GM23338 (cell line): ENCODE results near the gene LCLAT1.

ENCODE experiments used
- CREB1 ChIP-seq: fragments of 250-450 bp; sonication (Bioruptor Pico); IDR thresholded peaks from 2 replicates; pipeline ENCODE4 v1.5.0; 2020; ENCODE audit warnings: low read depth, mild to moderate bottlenecking, moderate library complexity
- EZH2 ChIP-seq: fragments of 200-600 bp; sonication (generic); IDR thresholded peaks from one replicate; pipeline ENCODE4 v1.8.0; 2017; ENCODE audit warnings: antibody characterized with exemption, mild to moderate bottlenecking, low read depth; ENCODE audit not compliant: unreplicated experiment
- EZH2phosphoT487 ChIP-seq: fragments of 200-600 bp; sonication (generic); IDR thresholded peaks from one replicate; pipeline ENCODE4 v1.8.1; 2018; ENCODE audit warnings: antibody characterized with exemption; ENCODE audit not compliant: unreplicated experiment
- JUNB ChIP-seq: IDR thresholded peaks from one replicate; pipeline ENCODE4 v1.6.1; 2016; ENCODE audit warnings: antibody characterized with exemption; ENCODE audit not compliant: unreplicated experiment
- POLR2AphosphoS5 ChIP-seq: IDR thresholded peaks from 2 replicates; pipeline ENCODE4 v1.6.1; 2016; ENCODE audit warnings: antibody characterized with exemption, low read depth
- STAT1 ChIP-seq: IDR thresholded peaks from one replicate; pipeline ENCODE4 v1.6.1; 2016; ENCODE audit warnings: antibody characterized with exemption; ENCODE audit not compliant: unreplicated experiment
- ZNF114 ChIP-seq: fragments of 250-450 bp; sonication (Bioruptor Pico); IDR thresholded peaks from 2 replicates; pipeline ENCODE4 v1.5.0; 2020; ENCODE audit warnings: mild to moderate bottlenecking, moderate library complexity
- ZNF331 ChIP-seq: fragments of 250-450 bp; sonication (Bioruptor Pico); IDR thresholded peaks from 2 replicates; pipeline ENCODE4 v1.5.0; 2020; ENCODE audit warnings: low read depth, mild to moderate bottlenecking, moderate library complexity
- TF ChIP-seq, protein P1 (sequence below), 2 experiments: fragments of 200-600 bp in 1 of 2; sonication (generic) in 1 of 2; conservative IDR thresholded peaks; 2 replicates each; pipeline versions ENCODE4 v1.5.1 to v1.6.1; 2016 to 2017; ENCODE audit warnings: antibody characterized with exemption in 2 of 2, low read depth in 2 of 2, mild to moderate bottlenecking in 2 of 2, moderate library complexity in 1 of 2
- TF ChIP-seq, protein P2 (sequence below): IDR thresholded peaks from one replicate; pipeline ENCODE4 v1.6.1; 2018; ENCODE audit warnings: antibody characterized with exemption; ENCODE audit not compliant: unreplicated experiment
- TF ChIP-seq, protein P3 (sequence below): IDR thresholded peaks from 2 replicates; pipeline ENCODE4 v1.6.1; 2016; ENCODE audit warnings: antibody characterized with exemption
- TF ChIP-seq, protein P4 (sequence below): fragments of 250-450 bp; sonication (Bioruptor Pico); IDR thresholded peaks from 2 replicates; pipeline ENCODE4 v1.5.0; 2020; ENCODE audit warnings: mild to moderate bottlenecking, moderate library complexity

DNA sequence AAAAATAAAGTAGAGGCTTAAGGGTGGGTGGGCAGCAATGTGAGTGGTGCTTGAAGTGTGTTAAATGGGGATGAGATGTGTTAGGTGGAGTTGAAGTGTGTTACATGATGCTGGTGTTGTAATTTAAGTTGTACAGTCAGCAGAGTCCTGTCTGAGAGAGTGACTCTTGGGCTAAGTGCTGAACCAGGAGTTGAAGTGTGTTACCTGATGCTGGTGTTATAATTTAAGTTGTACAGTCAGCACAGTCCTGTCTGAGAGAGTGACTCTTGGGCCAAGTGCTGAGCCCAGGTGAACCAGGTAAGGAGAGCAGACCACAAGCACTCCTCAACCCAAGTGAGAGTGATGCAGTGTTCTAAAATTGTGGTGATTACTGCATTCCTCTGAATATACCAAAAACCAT lies 40.6 kb downstream of the LCLAT1 start:
- TF ChIP-seq EZH2 = no peak
- TF ChIP-seq, protein P1, sequence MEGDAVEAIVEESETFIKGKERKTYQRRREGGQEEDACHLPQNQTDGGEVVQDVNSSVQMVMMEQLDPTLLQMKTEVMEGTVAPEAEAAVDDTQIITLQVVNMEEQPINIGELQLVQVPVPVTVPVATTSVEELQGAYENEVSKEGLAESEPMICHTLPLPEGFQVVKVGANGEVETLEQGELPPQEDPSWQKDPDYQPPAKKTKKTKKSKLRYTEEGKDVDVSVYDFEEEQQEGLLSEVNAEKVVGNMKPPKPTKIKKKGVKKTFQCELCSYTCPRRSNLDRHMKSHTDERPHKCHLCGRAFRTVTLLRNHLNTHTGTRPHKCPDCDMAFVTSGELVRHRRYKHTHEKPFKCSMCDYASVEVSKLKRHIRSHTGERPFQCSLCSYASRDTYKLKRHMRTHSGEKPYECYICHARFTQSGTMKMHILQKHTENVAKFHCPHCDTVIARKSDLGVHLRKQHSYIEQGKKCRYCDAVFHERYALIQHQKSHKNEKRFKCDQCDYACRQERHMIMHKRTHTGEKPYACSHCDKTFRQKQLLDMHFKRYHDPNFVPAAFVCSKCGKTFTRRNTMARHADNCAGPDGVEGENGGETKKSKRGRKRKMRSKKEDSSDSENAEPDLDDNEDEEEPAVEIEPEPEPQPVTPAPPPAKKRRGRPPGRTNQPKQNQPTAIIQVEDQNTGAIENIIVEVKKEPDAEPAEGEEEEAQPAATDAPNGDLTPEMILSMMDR (conservative IDR thresholded peaks at IDR 0.05; ENCODE audit: low read depth in 2 of 2) = no peak
- no peak for TF ChIP-seq POLR2AphosphoS5
- no peak for TF ChIP-seq EZH2phosphoT487
- TF ChIP-seq ZNF114 (CRISPR knock-in tag) = no peak
- TF ChIP-seq JUNB = no peak
- no peak for TF ChIP-seq ZNF331 (CRISPR knock-in tag)
- TF ChIP-seq, protein P2, sequence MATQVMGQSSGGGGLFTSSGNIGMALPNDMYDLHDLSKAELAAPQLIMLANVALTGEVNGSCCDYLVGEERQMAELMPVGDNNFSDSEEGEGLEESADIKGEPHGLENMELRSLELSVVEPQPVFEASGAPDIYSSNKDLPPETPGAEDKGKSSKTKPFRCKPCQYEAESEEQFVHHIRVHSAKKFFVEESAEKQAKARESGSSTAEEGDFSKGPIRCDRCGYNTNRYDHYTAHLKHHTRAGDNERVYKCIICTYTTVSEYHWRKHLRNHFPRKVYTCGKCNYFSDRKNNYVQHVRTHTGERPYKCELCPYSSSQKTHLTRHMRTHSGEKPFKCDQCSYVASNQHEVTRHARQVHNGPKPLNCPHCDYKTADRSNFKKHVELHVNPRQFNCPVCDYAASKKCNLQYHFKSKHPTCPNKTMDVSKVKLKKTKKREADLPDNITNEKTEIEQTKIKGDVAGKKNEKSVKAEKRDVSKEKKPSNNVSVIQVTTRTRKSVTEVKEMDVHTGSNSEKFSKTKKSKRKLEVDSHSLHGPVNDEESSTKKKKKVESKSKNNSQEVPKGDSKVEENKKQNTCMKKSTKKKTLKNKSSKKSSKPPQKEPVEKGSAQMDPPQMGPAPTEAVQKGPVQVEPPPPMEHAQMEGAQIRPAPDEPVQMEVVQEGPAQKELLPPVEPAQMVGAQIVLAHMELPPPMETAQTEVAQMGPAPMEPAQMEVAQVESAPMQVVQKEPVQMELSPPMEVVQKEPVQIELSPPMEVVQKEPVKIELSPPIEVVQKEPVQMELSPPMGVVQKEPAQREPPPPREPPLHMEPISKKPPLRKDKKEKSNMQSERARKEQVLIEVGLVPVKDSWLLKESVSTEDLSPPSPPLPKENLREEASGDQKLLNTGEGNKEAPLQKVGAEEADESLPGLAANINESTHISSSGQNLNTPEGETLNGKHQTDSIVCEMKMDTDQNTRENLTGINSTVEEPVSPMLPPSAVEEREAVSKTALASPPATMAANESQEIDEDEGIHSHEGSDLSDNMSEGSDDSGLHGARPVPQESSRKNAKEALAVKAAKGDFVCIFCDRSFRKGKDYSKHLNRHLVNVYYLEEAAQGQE = no peak
- TF ChIP-seq, protein P3, sequence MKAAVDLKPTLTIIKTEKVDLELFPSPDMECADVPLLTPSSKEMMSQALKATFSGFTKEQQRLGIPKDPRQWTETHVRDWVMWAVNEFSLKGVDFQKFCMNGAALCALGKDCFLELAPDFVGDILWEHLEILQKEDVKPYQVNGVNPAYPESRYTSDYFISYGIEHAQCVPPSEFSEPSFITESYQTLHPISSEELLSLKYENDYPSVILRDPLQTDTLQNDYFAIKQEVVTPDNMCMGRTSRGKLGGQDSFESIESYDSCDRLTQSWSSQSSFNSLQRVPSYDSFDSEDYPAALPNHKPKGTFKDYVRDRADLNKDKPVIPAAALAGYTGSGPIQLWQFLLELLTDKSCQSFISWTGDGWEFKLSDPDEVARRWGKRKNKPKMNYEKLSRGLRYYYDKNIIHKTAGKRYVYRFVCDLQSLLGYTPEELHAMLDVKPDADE = no peak
- no peak for TF ChIP-seq CREB1
- no peak for TF ChIP-seq STAT1
- TF ChIP-seq, protein P4, sequence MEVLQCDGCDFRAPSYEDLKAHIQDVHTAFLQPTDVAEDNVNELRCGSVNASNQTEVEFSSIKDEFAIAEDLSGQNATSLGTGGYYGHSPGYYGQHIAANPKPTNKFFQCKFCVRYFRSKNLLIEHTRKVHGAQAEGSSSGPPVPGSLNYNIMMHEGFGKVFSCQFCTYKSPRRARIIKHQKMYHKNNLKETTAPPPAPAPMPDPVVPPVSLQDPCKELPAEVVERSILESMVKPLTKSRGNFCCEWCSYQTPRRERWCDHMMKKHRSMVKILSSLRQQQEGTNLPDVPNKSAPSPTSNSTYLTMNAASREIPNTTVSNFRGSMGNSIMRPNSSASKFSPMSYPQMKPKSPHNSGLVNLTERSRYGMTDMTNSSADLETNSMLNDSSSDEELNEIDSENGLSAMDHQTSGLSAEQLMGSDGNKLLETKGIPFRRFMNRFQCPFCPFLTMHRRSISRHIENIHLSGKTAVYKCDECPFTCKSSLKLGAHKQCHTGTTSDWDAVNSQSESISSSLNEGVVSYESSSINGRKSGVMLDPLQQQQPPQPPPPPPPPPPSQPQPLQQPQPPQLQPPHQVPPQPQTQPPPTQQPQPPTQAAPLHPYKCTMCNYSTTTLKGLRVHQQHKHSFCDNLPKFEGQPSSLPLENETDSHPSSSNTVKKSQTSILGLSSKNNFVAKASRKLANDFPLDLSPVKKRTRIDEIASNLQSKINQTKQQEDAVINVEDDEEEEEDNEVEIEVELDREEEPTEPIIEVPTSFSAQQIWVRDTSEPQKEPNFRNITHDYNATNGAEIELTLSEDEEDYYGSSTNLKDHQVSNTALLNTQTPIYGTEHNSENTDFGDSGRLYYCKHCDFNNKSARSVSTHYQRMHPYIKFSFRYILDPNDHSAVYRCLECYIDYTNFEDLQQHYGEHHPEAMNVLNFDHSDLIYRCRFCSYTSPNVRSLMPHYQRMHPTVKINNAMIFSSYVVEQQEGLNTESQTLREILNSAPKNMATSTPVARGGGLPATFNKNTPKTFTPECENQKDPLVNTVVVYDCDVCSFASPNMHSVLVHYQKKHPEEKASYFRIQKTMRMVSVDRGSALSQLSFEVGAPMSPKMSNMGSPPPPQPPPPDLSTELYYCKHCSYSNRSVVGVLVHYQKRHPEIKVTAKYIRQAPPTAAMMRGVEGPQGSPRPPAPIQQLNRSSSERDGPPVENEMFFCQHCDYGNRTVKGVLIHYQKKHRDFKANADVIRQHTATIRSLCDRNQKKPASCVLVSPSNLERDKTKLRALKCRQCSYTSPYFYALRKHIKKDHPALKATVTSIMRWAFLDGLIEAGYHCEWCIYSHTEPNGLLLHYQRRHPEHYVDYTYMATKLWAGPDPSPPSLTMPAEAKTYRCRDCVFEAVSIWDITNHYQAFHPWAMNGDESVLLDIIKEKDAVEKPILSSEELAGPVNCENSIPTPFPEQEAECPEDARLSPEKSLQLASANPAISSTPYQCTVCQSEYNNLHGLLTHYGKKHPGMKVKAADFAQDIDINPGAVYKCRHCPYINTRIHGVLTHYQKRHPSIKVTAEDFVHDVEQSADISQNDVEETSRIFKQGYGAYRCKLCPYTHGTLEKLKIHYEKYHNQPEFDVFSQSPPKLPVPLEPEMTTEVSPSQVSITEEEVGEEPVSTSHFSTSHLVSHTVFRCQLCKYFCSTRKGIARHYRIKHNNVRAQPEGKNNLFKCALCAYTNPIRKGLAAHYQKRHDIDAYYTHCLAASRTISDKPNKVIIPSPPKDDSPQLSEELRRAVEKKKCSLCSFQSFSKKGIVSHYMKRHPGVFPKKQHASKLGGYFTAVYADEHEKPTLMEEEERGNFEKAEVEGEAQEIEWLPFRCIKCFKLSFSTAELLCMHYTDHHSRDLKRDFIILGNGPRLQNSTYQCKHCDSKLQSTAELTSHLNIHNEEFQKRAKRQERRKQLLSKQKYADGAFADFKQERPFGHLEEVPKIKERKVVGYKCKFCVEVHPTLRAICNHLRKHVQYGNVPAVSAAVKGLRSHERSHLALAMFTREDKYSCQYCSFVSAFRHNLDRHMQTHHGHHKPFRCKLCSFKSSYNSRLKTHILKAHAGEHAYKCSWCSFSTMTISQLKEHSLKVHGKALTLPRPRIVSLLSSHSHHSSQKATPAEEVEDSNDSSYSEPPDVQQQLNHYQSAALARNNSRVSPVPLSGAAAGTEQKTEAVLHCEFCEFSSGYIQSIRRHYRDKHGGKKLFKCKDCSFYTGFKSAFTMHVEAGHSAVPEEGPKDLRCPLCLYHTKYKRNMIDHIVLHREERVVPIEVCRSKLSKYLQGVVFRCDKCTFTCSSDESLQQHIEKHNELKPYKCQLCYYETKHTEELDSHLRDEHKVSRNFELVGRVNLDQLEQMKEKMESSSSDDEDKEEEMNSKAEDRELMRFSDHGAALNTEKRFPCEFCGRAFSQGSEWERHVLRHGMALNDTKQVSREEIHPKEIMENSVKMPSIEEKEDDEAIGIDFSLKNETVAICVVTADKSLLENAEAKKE (CRISPR knock-in tag) = no peak
